K562 (cell line): ENCODE measurements around the gene C1orf116. TPM values are rescaled to one million over a fixed set of nuclear protein-coding genes. Genes with fewer than 3 reads are reported as not detected.

Source experiments
- polyA plus RNA-seq, 8 experiments: library from polyadenylated mRNA; depleted of rRNA in 4 of 8; stranded (reverse) in 5 of 8; unstranded in 3 of 8; fragments of >200 nt; fragmentation: Nextera tagmentation in 2 of 8; fragmentation: Illumina TruSeq in 1 of 8; extraction: Ambion mirVana in 2 of 8; extraction: Trizol in 1 of 8; gene quantifications; 2 replicates each; pipeline versions ENCODE4 v1.2.1 to v1.2.3, GENCODE V29; 2011 to 2014; ENCODE audit warnings: inconsistent platforms in 1 of 8, missing spikeins in 1 of 8
- total RNA-seq, 7 experiments: library from RNA; depleted of rRNA in 6 of 7; stranded (reverse); fragments of >200 nt in 6 of 7; fragmentation: Illumina TruSeq in 2 of 7; extraction: Trizol in 2 of 7; gene quantifications; 2 replicates each; pipeline versions ENCODE4 v1.2.1 to v1.2.3, GENCODE V29; 2011 to 2021; ENCODE audit warnings: low replicate concordance in 1 of 7
- TF ChIP-seq, protein P1 (sequence below), 2 experiments: fragments of 450-650 bp; IDR thresholded peaks; 2 replicates each; pipeline ENCODE4 v1.6.1; 2016; ENCODE audit warnings: mild to moderate bottlenecking in 2 of 2, borderline replicate concordance in 1 of 2, low read depth in 1 of 2, moderate library complexity in 1 of 2

The C1orf116 gene
- total and polyA plus RNA-seq, 9 of the 15 experiments (the other 6 are each of a cell fraction or from before 2014, with no cell fraction given) = 0.62 to 3.0 (median 0.95) TPM

DNA sequence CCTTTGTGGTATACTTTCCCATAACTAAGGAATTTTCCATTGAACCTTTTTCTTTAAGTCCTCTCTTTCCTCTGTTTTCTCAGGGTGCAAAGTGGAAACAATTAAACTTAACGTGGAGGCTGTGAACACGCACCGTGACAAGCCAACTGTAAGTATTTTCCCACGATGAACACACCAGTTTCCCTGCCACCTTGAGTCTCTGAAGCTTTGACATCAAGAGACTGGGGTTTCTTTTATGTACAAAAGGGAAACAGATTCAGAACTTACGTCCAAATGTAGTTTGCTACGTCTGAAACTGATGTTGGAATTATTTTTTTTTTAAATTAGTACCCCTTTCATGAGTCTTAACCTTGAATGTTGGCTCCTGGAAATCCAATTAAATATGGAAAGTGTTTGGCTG, 38.9 kb upstream of the C1orf116 start (continued):
- TF ChIP-seq, protein P1, sequence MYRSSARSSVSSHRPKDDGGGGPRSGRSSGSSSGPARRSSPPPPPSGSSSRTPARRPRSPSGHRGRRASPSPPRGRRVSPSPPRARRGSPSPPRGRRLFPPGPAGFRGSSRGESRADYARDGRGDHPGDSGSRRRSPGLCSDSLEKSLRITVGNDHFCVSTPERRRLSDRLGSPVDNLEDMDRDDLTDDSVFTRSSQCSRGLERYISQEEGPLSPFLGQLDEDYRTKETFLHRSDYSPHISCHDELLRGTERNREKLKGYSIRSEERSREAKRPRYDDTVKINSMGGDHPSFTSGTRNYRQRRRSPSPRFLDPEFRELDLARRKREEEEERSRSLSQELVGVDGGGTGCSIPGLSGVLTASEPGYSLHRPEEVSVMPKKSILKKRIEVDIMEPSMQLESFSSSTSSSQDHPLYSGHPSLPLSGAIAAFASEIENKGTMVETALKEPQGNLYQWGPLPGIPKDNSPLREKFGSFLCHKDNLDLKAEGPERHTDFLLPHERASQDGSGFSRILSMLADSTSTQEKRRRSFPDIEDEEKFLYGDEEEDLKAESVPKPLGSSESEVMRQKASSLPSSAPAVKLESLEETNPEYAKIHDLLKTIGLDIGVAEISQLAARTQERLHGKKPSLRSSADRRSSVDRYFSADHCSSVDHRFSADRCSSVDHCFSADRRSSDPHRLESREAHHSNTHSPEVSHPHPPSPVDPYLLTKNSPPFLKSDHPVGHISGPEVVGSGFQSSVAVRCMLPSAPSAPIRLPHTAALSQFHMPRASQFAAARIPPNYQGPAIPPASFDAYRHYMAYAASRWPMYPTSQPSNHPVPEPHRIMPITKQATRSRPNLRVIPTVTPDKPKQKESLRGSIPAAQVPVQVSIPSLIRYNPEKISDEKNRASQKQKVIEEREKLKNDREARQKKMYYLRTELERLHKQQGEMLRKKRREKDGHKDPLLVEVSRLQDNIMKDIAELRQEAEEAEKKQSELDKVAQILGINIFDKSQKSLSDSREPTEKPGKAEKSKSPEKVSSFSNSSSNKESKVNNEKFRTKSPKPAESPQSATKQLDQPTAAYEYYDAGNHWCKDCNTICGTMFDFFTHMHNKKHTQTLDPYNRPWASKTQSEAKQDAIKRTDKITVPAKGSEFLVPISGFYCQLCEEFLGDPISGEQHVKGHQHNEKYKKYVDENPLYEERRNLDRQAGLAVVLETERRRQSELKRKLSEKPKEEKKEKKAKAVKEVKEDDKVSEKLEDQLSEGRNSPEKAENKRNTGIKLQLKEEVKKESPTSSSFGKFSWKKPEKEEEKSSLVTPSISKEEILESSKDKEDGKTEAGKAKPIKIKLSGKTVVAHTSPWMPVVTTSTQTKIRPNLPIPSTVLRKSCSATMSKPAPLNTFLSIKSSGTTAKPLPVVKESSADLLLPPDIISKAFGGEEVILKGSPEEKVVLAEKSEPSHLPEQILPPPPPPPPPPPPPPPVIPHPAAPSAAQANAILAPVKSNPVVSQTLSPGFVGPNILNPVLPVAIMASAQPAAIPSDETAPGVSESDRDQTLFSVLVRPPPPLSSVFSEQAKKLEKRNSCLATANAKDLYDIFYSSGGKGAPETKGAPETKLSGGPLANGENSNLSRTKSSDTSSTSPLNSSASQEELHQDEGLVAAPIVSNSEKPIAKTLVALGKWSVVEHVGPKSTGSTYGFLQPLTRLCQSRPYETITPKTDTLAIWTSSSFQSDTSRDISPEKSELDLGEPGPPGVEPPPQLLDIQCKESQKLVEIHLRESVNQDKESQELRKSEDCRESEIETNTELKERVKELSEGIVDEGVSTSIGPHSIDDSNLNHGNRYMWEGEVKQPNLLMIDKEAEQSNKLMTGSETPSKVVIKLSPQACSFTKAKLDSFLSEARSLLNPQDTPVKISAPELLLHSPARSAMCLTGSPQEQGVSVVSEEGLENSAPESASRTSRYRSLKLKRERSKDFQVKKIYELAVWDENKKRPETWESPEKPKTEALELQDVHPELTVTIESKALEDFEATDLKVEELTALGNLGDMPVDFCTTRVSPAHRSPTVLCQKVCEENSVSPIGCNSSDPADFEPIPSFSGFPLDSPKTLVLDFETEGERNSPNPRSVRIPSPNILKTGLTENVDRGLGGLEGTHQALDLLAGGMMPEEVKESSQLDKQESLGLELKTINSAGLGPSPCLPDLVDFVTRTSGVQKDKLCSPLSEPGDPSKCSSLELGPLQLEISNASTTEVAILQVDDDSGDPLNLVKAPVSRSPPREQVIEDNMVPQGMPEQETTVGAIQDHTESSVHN (IDR thresholded peaks at IDR 0.05; ENCODE audit: borderline replicate concordance in 1 of 2, low read depth in 1 of 2) = no peak
